Stimulated activated CD8-positive, alpha-beta memory T cell treated with anti-CD3 and anti-CD28 coated beads, Interleukin-4, amount 100 ng/mL, for 4 hours (primary cell): Measurements from ENCODE around the gene OR5AU1.
A peak's percentile ranks its signal among the peaks of the same experiment; 100 is the strongest.

Experiments
- DNase-seq, 2 donors: peaks; one replicate each; pipeline ENCODE4 v3.0.0-alpha.2; 2020; ENCODE audit warnings: low read depth in 2 of 2, low spot score in 1 of 2

Gene OR5AU1

GRCh38 chr14:21107283-21107800, 48.5 kb downstream of the OR5AU1 start:
- no peak for DNase-seq

GRCh38 chr14:21106498-21107282, 49.2 kb downstream of the OR5AU1 start:
- DNase-seq, result peak; percentile 45 to 51

GRCh38 chr14:21106176-21106497, 49.7 kb downstream of the OR5AU1 start:
- DNase-seq, result no peak

GRCh38 chr14:21105095-21105494, 50.8 kb downstream of the OR5AU1 start:
- DNase-seq, result no peak
